ENCODE data around the gene CNOT4. TPM values are rescaled to one million over a fixed set of nuclear protein-coding genes. Genes with fewer than 3 reads are reported as not detected.
A peak's percentile ranks its signal among the peaks of the same experiment; 100 is the strongest.

CNOT4 gene
- total and polyA plus RNA-seq, 2 of the 13 experiments (the other 11 are each of a cell fraction or from before 2014, with no cell fraction given) = 7.4 to 8.4 TPM

GRCh38 chr7:135557455-135558336 lies 47.8 kb upstream of the CNOT4 start, which contains the start of gene NUP205 (continued):
- TF ChIP-seq FOSL2 (CRISPR knock-in tag; IDR thresholded peaks at IDR 0.05) = peak; percentile 52
- TF ChIP-seq ZSCAN25 (CRISPR knock-in tag; IDR thresholded peaks at IDR 0.05) = 0 out of 2 replicates have a peak, but pooled peaks have one; percentile 66
- no peak; the same call in 1 of the 2 replicates for TF ChIP-seq CSRNP1 (CRISPR knock-in tag; IDR thresholded peaks at IDR 0.05)
- TF ChIP-seq NCOR1 (IDR thresholded peaks at IDR 0.05; ENCODE audit: borderline replicate concordance, low read length) = no peak; the same call in 1 of the 2 replicates
- TF ChIP-seq ZNF18 (CRISPR knock-in tag; IDR thresholded peaks at IDR 0.05; ENCODE audit: insufficient replicate concordance) = peak; percentile 82
- TF ChIP-seq IKZF5 (CRISPR knock-in tag; IDR thresholded peaks at IDR 0.05) = peak; percentile 80
- peak; percentile 96 for TF ChIP-seq THAP9 (CRISPR knock-in tag; IDR thresholded peaks at IDR 0.05; ENCODE audit: borderline replicate concordance)
- TF ChIP-seq ZNF274 (CRISPR knock-in tag; IDR thresholded peaks at IDR 0.05) = peak; percentile 78; the same call in 1 of the 2 replicates
- peak; percentile 61 for TF ChIP-seq TOE1 (CRISPR knock-in tag; IDR thresholded peaks at IDR 0.05)
- 0 out of 2 replicates have a peak, but pooled peaks have one; percentile 50 for TF ChIP-seq ZNF709 (CRISPR knock-in tag; IDR thresholded peaks at IDR 0.05)
- peak; percentile 74; the same call in 1 of the 2 replicates for TF ChIP-seq ZNF205 (CRISPR knock-in tag; IDR thresholded peaks at IDR 0.05)
- no peak for TF ChIP-seq RBAK (CRISPR knock-in tag; IDR thresholded peaks at IDR 0.05)
- peak; percentile 77 for TF ChIP-seq HDAC1 (CRISPR knock-in tag; IDR thresholded peaks at IDR 0.05)
- TF ChIP-seq ATF2 (CRISPR knock-in tag; IDR thresholded peaks at IDR 0.05) = peak; percentile 58
- TF ChIP-seq HDAC6 (IDR thresholded peaks at IDR 0.05; ENCODE audit: low read depth, low read length) = peak; percentile 73; the same call in 1 of the 2 replicates
- TF ChIP-seq MED8 (CRISPR knock-in tag; IDR thresholded peaks at IDR 0.05; ENCODE audit: insufficient replicate concordance) = peak; percentile 62
- 0 out of 2 replicates have a peak, but pooled peaks have one; percentile 29 for TF ChIP-seq SATB2 (CRISPR knock-in tag; IDR thresholded peaks at IDR 0.05)
- TF ChIP-seq TP53 (CRISPR knock-in tag; conservative IDR thresholded peaks at IDR 0.05) = 0 out of 2 replicates have a peak, but pooled peaks have one; percentile 11
- TF ChIP-seq NONO (IDR thresholded peaks at IDR 0.05) = no peak
- peak; percentile 85 for TF ChIP-seq NONO (CRISPR knock-in tag; conservative IDR thresholded peaks at IDR 0.05)

Data from HepG2 (cell line).